Smooth muscle cell (in vitro differentiated cells): ENCODE measurements around the gene NCAPD3. TPM values are rescaled to one million over a fixed set of nuclear protein-coding genes. Genes with fewer than 3 reads are reported as not detected.
A peak's percentile ranks its signal among the peaks of the same experiment; 100 is the strongest.

Source experiments
- DNase-seq: peaks from one replicate; lab custom pipeline; 2025; ENCODE audit not compliant: unreplicated experiment; lab: John Stamatoyannopoulos, UW
- H2AFZ ChIP-seq: fragments of 200-600 bp; sonication (generic); 2 replicates; pipeline ENCODE4 v1.6.0; 2016; ENCODE audit warnings: antibody characterized with exemption, low read depth, mild to moderate bottlenecking
- H3F3A ChIP-seq: fragments of 200-600 bp; sonication (generic); 2 replicates; pipeline ENCODE4 v1.6.0; 2017; ENCODE audit warnings: antibody characterized with exemption, low read depth
- H3K27ac ChIP-seq: fragments of 200-600 bp; sonication (generic); 2 replicates; pipeline ENCODE4 v1.5.1; 2016; ENCODE audit warnings: low read depth, mild to moderate bottlenecking
- H3K27me3 ChIP-seq: fragments of 200-600 bp; sonication (generic); 2 replicates; pipeline ENCODE4 v1.6.1; 2016; ENCODE audit warnings: low read depth, mild to moderate bottlenecking
- H3K36me3 ChIP-seq: fragments of 200-600 bp; sonication (generic); 2 replicates; pipeline ENCODE4 v1.5.1; 2016; ENCODE audit warnings: low read depth
- H3K4me1 ChIP-seq: fragments of 200-600 bp; sonication (generic); 2 replicates; pipeline ENCODE4 v1.5.1; 2016; ENCODE audit warnings: low read depth
- H3K4me2 ChIP-seq: fragments of 200-600 bp; sonication (generic); 2 replicates; pipeline ENCODE4 v1.6.0; 2016; ENCODE audit warnings: mild to moderate bottlenecking
- H3K4me3 ChIP-seq: fragments of 200-600 bp; sonication (generic); 2 replicates; pipeline ENCODE4 v1.5.1; 2016; ENCODE audit warnings: mild to moderate bottlenecking
- H3K79me2 ChIP-seq: fragments of 200-600 bp; sonication (generic); 2 replicates; pipeline ENCODE4 v1.6.0; 2016; ENCODE audit warnings: low read depth, mild to moderate bottlenecking
- H3K9ac ChIP-seq: fragments of 200-600 bp; sonication (generic); 2 replicates; pipeline ENCODE4 v1.6.0; 2016; ENCODE audit warnings: low read depth
- H3K9me3 ChIP-seq: fragments of 200-600 bp; sonication (generic); replicated peaks from 2 replicates; pipeline ENCODE4 v1.5.1; 2016; ENCODE audit warnings: low read depth
- H4K20me1 ChIP-seq: fragments of 200-600 bp; sonication (generic); 2 replicates; pipeline ENCODE4 v1.6.0; 2016; ENCODE audit warnings: low read depth
- WGBS: methylation state at CpG from one replicate; pipeline ENCODE4 v1.1.7; 2016; ENCODE audit warnings: low lambda C conversion rate; 5-methylcytosine and 5-hydroxymethylcytosine counted together
- polyA plus RNA-seq: library from polyadenylated mRNA; unstranded; fragments of >200 nt; fragmentation: Nextera tagmentation; extraction: Ambion mirVana; gene quantifications from 2 replicates; pipeline ENCODE4 v1.2.1, GENCODE V29; 2016
- total RNA-seq: library from RNA; depleted of rRNA; stranded (reverse); fragments of >200 nt; gene quantifications from 2 replicates; pipeline ENCODE4 v1.2.3, GENCODE V29; 2014
- TF ChIP-seq, protein P1 (sequence below): fragments of 200-600 bp; sonication (generic); IDR thresholded peaks from 2 replicates; pipeline ENCODE4 v1.5.1; 2017; ENCODE audit warnings: borderline replicate concordance, mild to moderate bottlenecking, antibody characterized with exemption; ENCODE audit not compliant: insufficient read depth, poor library complexity, severe bottlenecking

Gene NCAPD3
- total and polyA plus RNA-seq, 2 experiments from 2014 or later = 6.6 to 11.0 TPM

DNA sequence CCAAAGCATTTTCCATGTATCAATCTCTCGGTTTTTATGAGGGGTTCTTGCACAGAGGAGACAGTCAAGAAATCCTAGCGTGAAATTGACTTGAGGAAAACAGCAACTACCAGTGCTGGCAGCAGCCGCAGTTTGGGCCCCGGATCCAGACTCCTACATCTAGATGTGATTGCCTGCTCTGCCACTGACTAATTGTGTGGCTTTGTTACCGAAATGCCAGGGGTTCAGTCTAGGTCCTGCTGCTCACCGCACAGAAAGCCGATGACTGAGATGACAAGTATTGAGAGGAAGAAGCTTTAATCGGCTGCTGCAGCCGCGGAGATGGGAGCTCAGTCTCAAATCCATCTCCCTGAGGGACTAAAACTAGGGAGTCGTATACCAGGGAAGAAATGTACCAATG, 44.2 kb upstream of the NCAPD3 start:
- peaks cover 21% of the 10 kb centered on the region for H3K27me3 ChIP-seq
- H3F3A ChIP-seq = no peaks in the 10 kb centered on the region
- H4K20me1 ChIP-seq = no peaks in the 10 kb centered on the region
- H3K79me2 ChIP-seq = no peaks in the 10 kb centered on the region
- H3K9ac ChIP-seq = no peak overlapping the region
- no peaks in the 10 kb centered on the region for H3K9me3 ChIP-seq
- H3K27ac ChIP-seq = no peak overlapping the region
- H3K4me2 ChIP-seq = no peak overlapping the region
- no peak for DNase-seq
- no peak overlapping the region for H2AFZ ChIP-seq
- TF ChIP-seq, protein P1, sequence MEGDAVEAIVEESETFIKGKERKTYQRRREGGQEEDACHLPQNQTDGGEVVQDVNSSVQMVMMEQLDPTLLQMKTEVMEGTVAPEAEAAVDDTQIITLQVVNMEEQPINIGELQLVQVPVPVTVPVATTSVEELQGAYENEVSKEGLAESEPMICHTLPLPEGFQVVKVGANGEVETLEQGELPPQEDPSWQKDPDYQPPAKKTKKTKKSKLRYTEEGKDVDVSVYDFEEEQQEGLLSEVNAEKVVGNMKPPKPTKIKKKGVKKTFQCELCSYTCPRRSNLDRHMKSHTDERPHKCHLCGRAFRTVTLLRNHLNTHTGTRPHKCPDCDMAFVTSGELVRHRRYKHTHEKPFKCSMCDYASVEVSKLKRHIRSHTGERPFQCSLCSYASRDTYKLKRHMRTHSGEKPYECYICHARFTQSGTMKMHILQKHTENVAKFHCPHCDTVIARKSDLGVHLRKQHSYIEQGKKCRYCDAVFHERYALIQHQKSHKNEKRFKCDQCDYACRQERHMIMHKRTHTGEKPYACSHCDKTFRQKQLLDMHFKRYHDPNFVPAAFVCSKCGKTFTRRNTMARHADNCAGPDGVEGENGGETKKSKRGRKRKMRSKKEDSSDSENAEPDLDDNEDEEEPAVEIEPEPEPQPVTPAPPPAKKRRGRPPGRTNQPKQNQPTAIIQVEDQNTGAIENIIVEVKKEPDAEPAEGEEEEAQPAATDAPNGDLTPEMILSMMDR = no peak
- H3K4me1 ChIP-seq = no peaks in the 10 kb centered on the region
- WGBS = 90% methylated on average over 11 of the region's 11 CpGs
- no peak overlapping the region for H3K4me3 ChIP-seq
- H3K36me3 ChIP-seq = no peaks in the 10 kb centered on the region

GRCh38 chr11:134267461-134267860, 43.7 kb upstream of the NCAPD3 start:
- no peaks in the 10 kb centered on the region for H4K20me1 ChIP-seq
- no peaks in the 10 kb centered on the region for H3F3A ChIP-seq
- H3K27me3 ChIP-seq = peaks cover 15% of the 10 kb centered on the region
- H3K4me1 ChIP-seq = no peaks in the 10 kb centered on the region
- 67% methylated on average over 5 of the region's 5 CpGs for WGBS
- H3K27ac ChIP-seq = no peak overlapping the region
- H3K36me3 ChIP-seq = no peaks in the 10 kb centered on the region
- no peak for DNase-seq
- no peaks in the 10 kb centered on the region for H3K9me3 ChIP-seq
- TF ChIP-seq, protein P1 = no peak
- H3K4me3 ChIP-seq = no peak overlapping the region
- no peak overlapping the region for H3K4me2 ChIP-seq
- H2AFZ ChIP-seq = no peak overlapping the region
- H3K9ac ChIP-seq = no peak overlapping the region
- no peaks in the 10 kb centered on the region for H3K79me2 ChIP-seq

GRCh38 chr11:134266841-134267251, 43.1 kb upstream of the NCAPD3 start:
- no peak for DNase-seq
- Histone ChIP-seq H3K27me3 (peaks cover 12% of the 10 kb centered on the region), H3K36me3 (no peaks in the 10 kb centered on the region), H3K4me2 (peak overlapping the region; percentile 46), H3K79me2 (no peaks in the 10 kb centered on the region), H3K4me3 (no peak overlapping the region), H3K9me3 (no peaks in the 10 kb centered on the region), H2AFZ (no peak overlapping the region), H4K20me1 (no peaks in the 10 kb centered on the region), H3K9ac (no peak overlapping the region), H3K27ac (no peak overlapping the region), H3F3A (no peaks in the 10 kb centered on the region), H3K4me1 (no peaks in the 10 kb centered on the region)
- TF ChIP-seq, protein P1 = no peak
- 27% methylated on average over 3 of the region's 3 CpGs for WGBS

DNA sequence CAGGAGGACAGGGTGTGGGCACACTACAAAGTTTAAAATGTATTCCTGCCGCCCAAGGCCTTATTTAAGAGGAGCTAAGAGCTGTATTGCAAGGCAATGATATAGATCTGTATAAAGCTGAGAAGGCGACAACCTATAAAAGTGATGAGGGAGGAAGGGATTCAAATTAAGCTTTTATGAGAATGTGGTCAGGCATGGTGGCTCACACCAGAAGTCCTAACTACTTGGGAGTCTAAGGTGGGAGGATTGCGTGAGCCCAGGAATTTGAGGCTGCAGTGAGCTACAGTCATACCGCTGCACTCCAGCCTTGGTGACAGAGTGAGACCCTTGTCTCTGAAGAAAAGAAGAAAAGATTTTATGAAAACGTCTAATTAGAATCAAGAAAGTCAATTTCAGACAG, 42.7 kb upstream of the NCAPD3 start:
- peak overlapping the region; percentile 46 for H3K4me2 ChIP-seq
- no peak overlapping the region for H3K9ac ChIP-seq
- WGBS = 62% methylated on average over 5 of the region's 5 CpGs
- H3K27me3 ChIP-seq = peaks cover 12% of the 10 kb centered on the region
- TF ChIP-seq, protein P1 = no peak
- no peak overlapping the region for H3K4me3 ChIP-seq
- no peaks in the 10 kb centered on the region for H3F3A ChIP-seq
- no peak overlapping the region for H3K27ac ChIP-seq
- H3K79me2 ChIP-seq = no peaks in the 10 kb centered on the region
- no peaks in the 10 kb centered on the region for H3K9me3 ChIP-seq
- no peaks in the 10 kb centered on the region for H3K36me3 ChIP-seq
- no peaks in the 10 kb centered on the region for H3K4me1 ChIP-seq
- H2AFZ ChIP-seq = no peak overlapping the region
- no peak for DNase-seq
- no peaks in the 10 kb centered on the region for H4K20me1 ChIP-seq
